Stomach smooth muscle (tissue), 2 donors: ENCODE data around the gene CFAP77.
"Not testable (repeated sequence)": the region's sequence is repeated elsewhere in the genome, so short reads cannot be mapped to it uniquely, and the experiment has no call there.

Source experiments
- H3K27ac ChIP-seq: one replicate; pipeline ENCODE4 v1.7.0; 2013; ENCODE audit warnings: mild to moderate bottlenecking, low read length, inconsistent platforms
- H3K27me3 ChIP-seq, 2 donors: one replicate each; pipeline ENCODE4 v1.7.0; 2013; ENCODE audit warnings: low read length in 2 of 2; ENCODE audit not compliant: insufficient read depth in 2 of 2, control insufficient read depth in 1 of 2
- H3K36me3 ChIP-seq, 2 donors: one replicate each; pipeline ENCODE4 v1.7.0; 2013; ENCODE audit warnings: low read length in 2 of 2; ENCODE audit not compliant: control insufficient read depth in 2 of 2, insufficient read depth in 2 of 2
- H3K4me1 ChIP-seq: one replicate; pipeline ENCODE4 v1.7.0; 2013; ENCODE audit warnings: low read length; ENCODE audit not compliant: control insufficient read depth, insufficient read depth
- H3K4me3 ChIP-seq, 2 donors: one replicate each; pipeline ENCODE4 v1.7.0; 2013; ENCODE audit warnings: low read length in 2 of 2
- H3K9ac ChIP-seq, 2 donors: one replicate each; pipeline ENCODE4 v1.7.0; 2013; ENCODE audit warnings: low read length in 2 of 2, mild to moderate bottlenecking in 1 of 2
- H3K9me3 ChIP-seq, 2 donors: one replicate each; pipeline ENCODE4 v1.7.0; 2013; ENCODE audit warnings: low read length in 2 of 2; ENCODE audit not compliant: control insufficient read depth in 2 of 2
- donor health status: healthy.
- donor health status: Pancreatic carcinoma.

The CFAP77 gene

GRCh38 chr9:132559711-132560110 is 149.7 kb downstream of the CFAP77 start:
- Histone ChIP-seq H3K4me3 (no peak overlapping the region), H3K36me3 (no peaks in the 10 kb centered on the region), H3K9me3 (no peaks in the 10 kb centered on the region), H3K27me3 (peaks cover 0 to 8% of the 10 kb centered on the region in 2 donors), H3K9ac (no peak overlapping the region), H3K27ac (no peak overlapping the region), H3K4me1 (no peaks in the 10 kb centered on the region)

GRCh38 chr9:132560616-132561202 is 150.7 kb downstream of the CFAP77 start:
- Histone ChIP-seq H3K27me3 (peaks cover 0 to 12% of the 10 kb centered on the region in 2 donors), H3K36me3 (no peaks in the 10 kb centered on the region), H3K4me1 (no peaks in the 10 kb centered on the region), H3K9ac (no peak overlapping the region), H3K27ac (no peak overlapping the region), H3K4me3 (no peak overlapping the region), H3K9me3 (no peaks in the 10 kb centered on the region)

GRCh38 chr9:132562306-132562573 is 152.2 kb downstream of the CFAP77 start:
- no peaks in the 10 kb centered on the region for H3K36me3 ChIP-seq
- H3K27ac ChIP-seq: no peak overlapping the region
- H3K4me1 ChIP-seq: no peaks in the 10 kb centered on the region
- H3K9ac ChIP-seq: no peak overlapping the region
- no peak overlapping the region for H3K4me3 ChIP-seq
- peaks cover 0 to 8% of the 10 kb centered on the region in 2 donors for H3K27me3 ChIP-seq
- H3K9me3 ChIP-seq: no peaks in the 10 kb centered on the region

- no peak overlapping the region for H3K9ac ChIP-seq
- peaks cover 0 to 8% of the 10 kb centered on the region in 2 donors for H3K27me3 ChIP-seq
- H3K27ac ChIP-seq: no peak overlapping the region
Measured at GRCh38 chr9:132564526-132564925, 154.5 kb downstream of the CFAP77 start.

GRCh38 chr9:132568787-132569186 is 158.8 kb downstream of the CFAP77 start:
- H3K9me3 ChIP-seq, H3K9ac ChIP-seq, H3K27ac ChIP-seq, H3K36me3 ChIP-seq, H3K4me3 ChIP-seq, H3K4me1 ChIP-seq: not testable (repeated sequence)
- H3K27me3 ChIP-seq: peaks cover 12 to 15% of the 10 kb centered on the region in 2 donors

More at GRCh38 chr9:132564526-132564925, 154.5 kb downstream of the CFAP77 start:
- H3K4me1 ChIP-seq: no peaks in the 10 kb centered on the region
- no peaks in the 10 kb centered on the region for H3K9me3 ChIP-seq
- no peak overlapping the region for H3K4me3 ChIP-seq
- no peaks in the 10 kb centered on the region for H3K36me3 ChIP-seq

- Histone ChIP-seq H3K4me3 (no peak overlapping the region), H3K27ac (no peak overlapping the region), H3K27me3 (peaks cover 28 to 37% of the 10 kb centered on the region in 2 donors), H3K36me3 (no peaks in the 10 kb centered on the region), H3K9ac (no peak overlapping the region), H3K9me3 (no peaks in the 10 kb centered on the region), H3K4me1 (no peaks in the 10 kb centered on the region)
Measured at GRCh38 chr9:132571806-132572600, 162.0 kb downstream of the CFAP77 start.

GRCh38 chr9:132572921-132573320 is 162.9 kb downstream of the CFAP77 start:
- Histone ChIP-seq H3K36me3 (no peaks in the 10 kb centered on the region), H3K27me3 (peaks cover 27 to 46% of the 10 kb centered on the region in 2 donors), H3K9me3 (no peaks in the 10 kb centered on the region), H3K4me1 (no peaks in the 10 kb centered on the region), H3K9ac (no peak overlapping the region), H3K27ac (no peak overlapping the region), H3K4me3 (no peak overlapping the region)

GRCh38 chr9:132575005-132575609 is 165.1 kb downstream of the CFAP77 start:
- Histone ChIP-seq H3K9me3 (no peaks in the 10 kb centered on the region), H3K9ac (no peak overlapping the region), H3K4me1 (no peaks in the 10 kb centered on the region), H3K27ac (no peak overlapping the region), H3K36me3 (no peaks in the 10 kb centered on the region), H3K27me3 (peaks cover 46 to 67% of the 10 kb centered on the region in 2 donors), H3K4me3 (no peak overlapping the region)

GRCh38 chr9:132575811-132576210 is 165.8 kb downstream of the CFAP77 start:
- H3K36me3 ChIP-seq: no peaks in the 10 kb centered on the region
- no peaks in the 10 kb centered on the region for H3K9me3 ChIP-seq
- H3K9ac ChIP-seq: no peak overlapping the region
- peaks cover 49 to 74% of the 10 kb centered on the region in 2 donors for H3K27me3 ChIP-seq
- no peaks in the 10 kb centered on the region for H3K4me1 ChIP-seq
- H3K27ac ChIP-seq: no peak overlapping the region
- H3K4me3 ChIP-seq: no peak overlapping the region

- Histone ChIP-seq H3K4me3 (no peak overlapping the region), H3K9me3 (no peaks in the 10 kb centered on the region), H3K36me3 (no peaks in the 10 kb centered on the region), H3K9ac (no peak overlapping the region), H3K27ac (no peak overlapping the region), H3K27me3 (peaks cover 59 to 86% of the 10 kb centered on the region in 2 donors), H3K4me1 (peaks cover 5% of the 10 kb centered on the region)
Measured at GRCh38 chr9:132577119-132577518, 167.1 kb downstream of the CFAP77 start.
